ENCODE data around the gene KRTAP20-4.

DNA sequence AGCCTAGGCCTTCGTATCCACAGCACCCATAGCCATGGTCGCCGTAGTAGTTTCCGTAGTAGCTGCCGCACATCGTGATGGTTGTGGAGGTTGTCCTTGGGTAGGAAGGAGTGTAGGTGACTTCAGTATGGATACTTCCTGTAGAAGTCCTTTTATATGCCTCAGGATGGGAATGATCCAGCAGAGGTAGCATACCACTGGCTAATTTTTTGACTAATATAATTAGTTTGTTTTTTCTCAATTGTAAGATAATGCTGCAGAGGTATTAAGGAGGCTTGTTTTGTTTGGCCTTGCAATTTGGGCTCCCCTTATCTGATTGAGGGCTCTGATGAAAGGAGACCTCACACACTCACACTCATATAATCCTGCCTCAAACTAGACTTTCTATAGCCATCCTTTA is 21.6 kb upstream of the KRTAP20-4 start, which contains the start of gene KRTAP6-2:
- TF ChIP-seq, protein P1, sequence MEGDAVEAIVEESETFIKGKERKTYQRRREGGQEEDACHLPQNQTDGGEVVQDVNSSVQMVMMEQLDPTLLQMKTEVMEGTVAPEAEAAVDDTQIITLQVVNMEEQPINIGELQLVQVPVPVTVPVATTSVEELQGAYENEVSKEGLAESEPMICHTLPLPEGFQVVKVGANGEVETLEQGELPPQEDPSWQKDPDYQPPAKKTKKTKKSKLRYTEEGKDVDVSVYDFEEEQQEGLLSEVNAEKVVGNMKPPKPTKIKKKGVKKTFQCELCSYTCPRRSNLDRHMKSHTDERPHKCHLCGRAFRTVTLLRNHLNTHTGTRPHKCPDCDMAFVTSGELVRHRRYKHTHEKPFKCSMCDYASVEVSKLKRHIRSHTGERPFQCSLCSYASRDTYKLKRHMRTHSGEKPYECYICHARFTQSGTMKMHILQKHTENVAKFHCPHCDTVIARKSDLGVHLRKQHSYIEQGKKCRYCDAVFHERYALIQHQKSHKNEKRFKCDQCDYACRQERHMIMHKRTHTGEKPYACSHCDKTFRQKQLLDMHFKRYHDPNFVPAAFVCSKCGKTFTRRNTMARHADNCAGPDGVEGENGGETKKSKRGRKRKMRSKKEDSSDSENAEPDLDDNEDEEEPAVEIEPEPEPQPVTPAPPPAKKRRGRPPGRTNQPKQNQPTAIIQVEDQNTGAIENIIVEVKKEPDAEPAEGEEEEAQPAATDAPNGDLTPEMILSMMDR (IDR thresholded peaks at IDR 0.05), result no peak
- TF ChIP-seq POLR2A (IDR thresholded peaks at IDR 0.05), result no peak

Data from breast epithelium (tissue), 3 donors.